GM21529 (cell line): ENCODE measurements around the gene KRTAP9-7.

Experiments
- ATAC-seq: cut with Tn5 transposase; IDR thresholded peaks from one replicate; pipeline ENCODE4 v1.9.1; 2021; ENCODE audit not compliant: unreplicated experiment

The KRTAP9-7 gene

GRCh38 chr17:41318231-41318630 is 42.7 kb downstream of the KRTAP9-7 start:
- no peak for ATAC-seq

DNA sequence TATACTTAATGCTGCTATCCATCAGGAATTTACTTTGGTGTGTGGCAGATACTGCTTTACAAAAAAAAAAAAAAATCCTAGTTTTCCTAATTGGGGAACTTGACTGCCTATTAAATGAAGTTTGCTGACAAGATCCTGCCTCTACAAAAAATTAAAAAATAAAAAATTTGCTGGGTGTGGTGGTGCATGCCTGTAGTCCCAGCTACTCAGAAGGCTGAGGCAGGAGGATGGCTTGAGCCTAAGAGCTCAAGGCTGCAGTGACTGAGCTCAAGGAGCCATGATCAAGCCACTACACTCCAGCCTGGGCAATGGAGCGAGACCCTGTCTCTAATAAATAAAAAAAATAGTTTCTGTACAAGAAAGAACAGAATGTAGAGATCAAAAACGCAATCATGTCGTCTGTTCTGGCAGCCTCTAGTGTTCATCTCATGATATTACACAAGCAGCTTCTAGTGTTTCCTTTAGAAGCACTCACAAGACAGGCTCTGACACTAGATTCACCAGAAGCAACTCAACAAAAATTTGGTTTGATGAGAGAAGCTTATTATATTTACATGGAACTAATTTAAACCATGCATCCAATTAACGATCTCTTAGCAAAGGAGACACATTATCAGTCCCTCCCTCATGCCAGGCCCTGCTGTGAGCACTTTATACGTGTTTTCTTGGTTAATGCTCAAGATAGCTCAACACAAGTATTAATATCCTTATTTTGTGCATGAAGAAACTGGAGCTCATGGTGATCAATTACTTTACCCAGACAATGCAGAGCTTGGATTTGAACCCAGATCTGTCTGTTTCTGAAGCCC is 46.8 kb downstream of the KRTAP9-7 start:
- no peak for ATAC-seq

DNA sequence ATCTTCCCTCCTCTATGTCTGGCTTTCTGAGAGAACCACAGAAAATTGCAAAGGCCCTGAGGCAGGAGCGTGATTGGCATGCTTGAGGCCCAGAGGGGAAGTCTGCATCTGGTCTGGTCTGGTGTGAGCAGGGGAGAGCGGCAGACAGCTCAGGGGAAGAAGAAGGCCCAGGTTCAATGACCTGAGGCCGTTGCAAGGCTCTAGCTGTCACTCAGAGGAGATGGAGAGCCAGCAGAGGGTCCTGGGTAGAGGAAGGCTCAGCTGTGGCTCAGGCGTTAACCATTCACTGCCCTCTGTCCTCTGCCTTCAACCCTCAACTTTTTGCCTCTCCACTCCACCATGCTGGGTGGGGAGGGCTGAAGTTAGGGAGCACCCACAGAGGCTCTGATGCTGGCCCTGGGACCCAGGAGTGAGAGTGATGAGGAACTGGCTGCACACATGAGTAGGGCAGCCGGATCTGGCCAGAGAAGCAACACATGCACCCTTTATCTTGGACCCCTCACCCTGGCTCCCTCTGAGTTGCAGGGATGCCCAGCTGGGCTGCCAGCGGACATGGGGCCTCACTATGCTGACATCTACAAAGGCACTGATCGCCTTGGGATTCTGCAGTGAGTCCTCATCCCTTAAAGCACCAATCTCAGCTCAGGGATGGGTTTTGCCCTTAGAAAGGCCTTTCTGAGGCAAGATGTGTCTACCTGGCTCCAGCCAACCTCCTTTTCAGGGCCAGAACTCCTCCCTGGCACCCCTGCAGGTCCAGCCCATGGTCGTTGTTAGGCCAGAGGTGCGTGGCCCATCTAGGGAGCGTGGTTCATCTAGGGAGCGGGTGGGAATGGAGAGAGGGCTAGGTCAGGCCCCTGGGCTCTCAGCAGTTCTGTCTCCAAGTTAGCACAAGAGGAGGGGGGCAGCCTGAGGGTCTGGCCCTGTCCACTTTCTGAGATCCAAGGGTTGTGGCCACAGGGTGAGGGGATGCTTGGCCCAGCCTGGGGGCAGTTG is 47.7 kb downstream of the KRTAP9-7 start:
- no peak for ATAC-seq

- ATAC-seq: no peak
These were observed 48.9 kb downstream of the KRTAP9-7 start for GRCh38 chr17:41324180-41325075.

DNA sequence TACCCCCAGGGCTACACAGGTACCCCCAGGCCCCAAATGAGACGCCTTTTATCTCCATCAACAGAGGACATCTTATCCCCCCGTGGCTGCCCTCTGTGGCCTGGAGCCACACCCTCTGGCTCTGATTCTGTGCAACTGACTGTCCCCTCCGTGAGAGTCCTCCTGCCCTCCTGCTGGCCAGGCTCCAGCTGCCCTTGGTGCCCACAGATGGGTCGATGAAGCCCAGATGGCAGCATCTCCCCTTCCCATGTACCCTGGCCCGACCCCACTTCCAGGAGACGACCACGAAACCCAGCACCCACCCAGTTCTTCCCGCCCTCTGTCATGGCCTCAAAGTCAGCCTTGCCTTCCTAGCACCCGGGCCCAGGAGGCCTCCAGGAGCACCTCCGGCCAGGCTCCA is 49.6 kb downstream of the KRTAP9-7 start:
- no peak for ATAC-seq

DNA sequence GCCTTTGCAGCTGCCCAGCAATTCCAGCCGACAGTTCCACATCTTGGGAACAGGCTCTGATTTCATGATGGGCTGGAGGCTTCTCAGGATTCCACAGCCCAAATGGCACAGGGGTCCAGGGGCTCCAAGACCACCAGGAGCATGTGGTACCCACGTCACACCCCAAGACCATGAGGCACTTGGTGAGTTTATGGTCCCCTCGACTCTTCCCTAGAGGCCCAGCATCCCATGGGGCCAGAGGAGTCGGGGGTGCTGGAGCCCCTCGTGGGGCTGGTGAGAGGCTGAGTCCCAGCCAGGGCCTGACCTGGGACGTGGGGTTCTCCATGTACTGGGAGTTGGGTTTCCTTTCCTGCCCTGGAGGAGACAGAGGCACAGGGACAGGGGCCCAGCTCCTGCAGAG is 50.1 kb downstream of the KRTAP9-7 start:
- ATAC-seq: no peak
